Right lobe of liver (tissue), 6 donors: Measurements from ENCODE around the gene LIMCH1. TPM values are rescaled to one million over a fixed set of nuclear protein-coding genes. Genes with fewer than 3 reads are reported as not detected.
A peak's percentile ranks its signal among the peaks of the same experiment; 100 is the strongest.

ENCODE experiments used
- ATAC-seq, 4 donors: fragments of 200-7000 bp; cut with Tn5 transposase; one replicate each; pipeline ENCODE4 v1.9.1; 2020; ENCODE audit warnings: mild to moderate bottlenecking in 4 of 4, moderate library complexity in 4 of 4
- DNase-seq, 3 donors: peaks; one replicate each; pipeline ENCODE4 v3.0.0-alpha.2; 2020
- H3K27ac ChIP-seq, 3 donors: fragments of 200-600 bp; one replicate each; pipeline ENCODE4 v1.8.0; 2022
- H3K27me3 ChIP-seq, 2 donors: fragments of 200-600 bp; one replicate each; pipeline ENCODE4 v1.8.0; 2022
- H3K36me3 ChIP-seq, 4 donors: fragments of 200-600 bp; sonication (generic) in 1 of 4; one replicate each; pipeline versions ENCODE4 v1.5.1 to v1.8.0; 2017 to 2022; ENCODE audit warnings: control low read depth in 1 of 4
- H3K4me1 ChIP-seq, 4 donors: fragments of 200-600 bp; sonication (generic) in 1 of 4; one replicate each; pipeline versions ENCODE4 v1.5.1 to v1.8.0; 2017 to 2022; ENCODE audit warnings: control low read depth in 1 of 4
- H3K4me3 ChIP-seq, 3 donors: fragments of 200-600 bp; one replicate each; pipeline ENCODE4 v1.8.0; 2022
- H3K9me3 ChIP-seq, 4 donors: fragments of 200-600 bp; sonication (generic) in 1 of 4; one replicate each; pipeline versions ENCODE4 v1.5.1 to v1.8.0; 2017 to 2022; ENCODE audit warnings: control low read depth in 1 of 4
- POLR2A ChIP-seq: fragments of 450-650 bp; IDR thresholded peaks from one replicate; pipeline ENCODE4 v1.6.1; 2017; ENCODE audit warnings: antibody characterized with exemption, mild to moderate bottlenecking
- WGBS: methylation state at CpG from one replicate; pipeline ENCODE4 v1.1.6; 2018; ENCODE audit warnings: low coverage, low lambda C conversion rate; ENCODE audit not compliant: insufficient coverage; ENCODE audit errors: missing lambda C conversion rate; 5-methylcytosine and 5-hydroxymethylcytosine counted together
- intact Hi-C, 2 donors: fragments of 100-400 bp; cut with DNase I; formaldehyde crosslinking; loops; one replicate each; pipeline versions ENCODE4 v1.11.2 to v1.14.1; 2022
- total RNA-seq, 6 experiments: library from RNA; depleted of rRNA in 2 of 6; stranded (reverse); fragments of >200 nt in 2 of 6; fragmentation: NEBNext Ultra II Directional in 3 of 6; extraction: Animal tissue kit (Norgen Biotek cat#: 25700) in 3 of 6; gene quantifications; one replicate each; pipeline versions ENCODE4 v1.1.0 to v1.2.4, GENCODE V29; 2016 to 2023
- TF ChIP-seq, protein P1 (sequence below), 4 donors: fragments of 200-600 bp in 3 of 4; fragments of 450-650 bp in 1 of 4; IDR thresholded peaks; one replicate each; pipeline versions ENCODE4 v1.5.1 to v1.8.0; 2016 to 2022; ENCODE audit warnings: antibody characterized with exemption in 4 of 4, mild to moderate bottlenecking in 2 of 4
- donor health status: DM: no; HTN: yes; CAD: no.
- donor health status: DM: no; HTN: no; CAD: no.
- donor health status: DM: no; HTN: no; CAD: no.
- donor health status: DM: no; HTN: yes; CAD: no.
- donor health status: DM: no; HTN: yes; CAD: no.

LIMCH1 gene
- total RNA-seq, 6 experiments from 2014 or later = 8.3 to 26.9 (median 12.9) TPM

DNA sequence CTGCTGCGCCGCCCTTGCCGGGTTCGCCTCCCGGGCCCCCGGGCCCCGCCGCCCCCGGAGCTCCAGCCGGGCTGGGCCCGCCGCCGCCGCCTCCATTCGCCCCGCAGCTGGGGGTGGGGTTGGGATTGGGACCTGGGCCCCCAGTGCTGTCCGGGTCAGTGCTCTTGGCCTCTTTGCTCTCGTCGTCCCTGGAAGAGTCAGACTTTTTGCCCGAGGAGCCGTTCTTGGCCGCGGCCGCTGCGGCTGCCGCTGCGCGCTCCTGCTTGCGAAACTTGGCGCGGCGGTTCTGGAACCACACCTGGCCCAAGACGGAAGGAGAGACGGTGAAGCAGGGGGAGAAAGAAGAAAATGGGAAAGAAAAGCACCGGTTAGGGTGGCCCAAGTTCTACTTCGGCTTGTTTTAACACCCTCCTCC lies 208.1 kb downstream of the LIMCH1 start:
- WGBS = 0% methylated on average over 2 of the region's 36 CpGs
- intact Hi-C loops = no loop called here
- DNase-seq (no peak), ATAC-seq (no peak)
- Histone ChIP-seq H3K27me3 (peaks cover 18 to 52% of the 10 kb centered on the region in 2 donors), H3K36me3 (no peaks in the 10 kb centered on the region), H3K4me1 (no peaks in the 10 kb centered on the region), H3K9me3 (no peaks in the 10 kb centered on the region), H3K4me3 (no peak overlapping the region), H3K27ac (no peak overlapping the region)
- no peak for TF ChIP-seq POLR2A
- TF ChIP-seq, protein P1, sequence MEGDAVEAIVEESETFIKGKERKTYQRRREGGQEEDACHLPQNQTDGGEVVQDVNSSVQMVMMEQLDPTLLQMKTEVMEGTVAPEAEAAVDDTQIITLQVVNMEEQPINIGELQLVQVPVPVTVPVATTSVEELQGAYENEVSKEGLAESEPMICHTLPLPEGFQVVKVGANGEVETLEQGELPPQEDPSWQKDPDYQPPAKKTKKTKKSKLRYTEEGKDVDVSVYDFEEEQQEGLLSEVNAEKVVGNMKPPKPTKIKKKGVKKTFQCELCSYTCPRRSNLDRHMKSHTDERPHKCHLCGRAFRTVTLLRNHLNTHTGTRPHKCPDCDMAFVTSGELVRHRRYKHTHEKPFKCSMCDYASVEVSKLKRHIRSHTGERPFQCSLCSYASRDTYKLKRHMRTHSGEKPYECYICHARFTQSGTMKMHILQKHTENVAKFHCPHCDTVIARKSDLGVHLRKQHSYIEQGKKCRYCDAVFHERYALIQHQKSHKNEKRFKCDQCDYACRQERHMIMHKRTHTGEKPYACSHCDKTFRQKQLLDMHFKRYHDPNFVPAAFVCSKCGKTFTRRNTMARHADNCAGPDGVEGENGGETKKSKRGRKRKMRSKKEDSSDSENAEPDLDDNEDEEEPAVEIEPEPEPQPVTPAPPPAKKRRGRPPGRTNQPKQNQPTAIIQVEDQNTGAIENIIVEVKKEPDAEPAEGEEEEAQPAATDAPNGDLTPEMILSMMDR (IDR thresholded peaks at IDR 0.05) = no peak

DNA sequence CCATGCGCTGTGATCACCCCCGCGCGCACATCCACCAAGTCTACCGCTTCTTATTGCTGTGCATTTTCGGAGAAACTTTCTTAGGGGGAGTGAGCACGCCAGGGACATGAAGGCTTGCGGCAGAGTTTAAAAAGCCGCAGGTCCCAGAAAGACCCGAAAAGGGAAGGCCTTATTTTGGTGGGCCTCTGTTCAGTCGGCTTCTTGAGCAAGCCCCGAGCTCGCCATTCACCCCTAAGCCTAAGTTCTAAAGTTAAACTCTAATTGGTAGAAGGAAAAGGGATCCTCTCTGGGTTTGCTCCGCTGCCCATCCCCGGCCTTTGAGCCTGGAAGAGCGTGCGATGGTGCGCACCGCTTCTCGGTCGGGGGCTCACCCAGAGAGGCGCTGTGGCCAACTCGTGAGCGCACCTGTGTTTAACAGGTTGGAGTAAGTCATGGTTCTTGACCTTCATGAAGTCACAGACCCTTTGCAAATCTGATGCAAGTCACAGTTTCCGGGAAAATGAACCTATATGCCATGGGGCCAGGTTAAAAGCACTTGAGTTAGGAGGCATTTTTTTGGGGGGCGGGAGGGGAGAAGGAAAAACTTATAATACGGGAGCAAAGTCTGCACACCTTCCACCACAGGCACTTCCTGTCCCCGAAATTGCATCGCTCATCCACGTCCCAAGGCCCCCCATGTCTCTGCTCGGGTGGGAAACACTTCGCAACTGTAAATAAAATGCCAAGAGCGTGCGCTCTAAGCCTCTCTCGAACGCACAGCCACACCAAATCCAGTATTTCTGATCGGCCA lies 208.7 kb downstream of the LIMCH1 start:
- Histone ChIP-seq H3K4me1 (no peaks in the 10 kb centered on the region), H3K4me3 (no peak overlapping the region), H3K27me3 (peaks cover 18 to 53% of the 10 kb centered on the region in 2 donors), H3K9me3 (no peaks in the 10 kb centered on the region), H3K36me3 (no peaks in the 10 kb centered on the region), H3K27ac (no peak overlapping the region)
- no peak for ATAC-seq
- TF ChIP-seq, protein P1 (IDR thresholded peaks at IDR 0.05) = no peak
- TF ChIP-seq POLR2A = no peak
- DNase-seq = no peak
- WGBS = 4% methylated on average over 13 of the region's 37 CpGs
- intact Hi-C loops = no loop called here

DNA sequence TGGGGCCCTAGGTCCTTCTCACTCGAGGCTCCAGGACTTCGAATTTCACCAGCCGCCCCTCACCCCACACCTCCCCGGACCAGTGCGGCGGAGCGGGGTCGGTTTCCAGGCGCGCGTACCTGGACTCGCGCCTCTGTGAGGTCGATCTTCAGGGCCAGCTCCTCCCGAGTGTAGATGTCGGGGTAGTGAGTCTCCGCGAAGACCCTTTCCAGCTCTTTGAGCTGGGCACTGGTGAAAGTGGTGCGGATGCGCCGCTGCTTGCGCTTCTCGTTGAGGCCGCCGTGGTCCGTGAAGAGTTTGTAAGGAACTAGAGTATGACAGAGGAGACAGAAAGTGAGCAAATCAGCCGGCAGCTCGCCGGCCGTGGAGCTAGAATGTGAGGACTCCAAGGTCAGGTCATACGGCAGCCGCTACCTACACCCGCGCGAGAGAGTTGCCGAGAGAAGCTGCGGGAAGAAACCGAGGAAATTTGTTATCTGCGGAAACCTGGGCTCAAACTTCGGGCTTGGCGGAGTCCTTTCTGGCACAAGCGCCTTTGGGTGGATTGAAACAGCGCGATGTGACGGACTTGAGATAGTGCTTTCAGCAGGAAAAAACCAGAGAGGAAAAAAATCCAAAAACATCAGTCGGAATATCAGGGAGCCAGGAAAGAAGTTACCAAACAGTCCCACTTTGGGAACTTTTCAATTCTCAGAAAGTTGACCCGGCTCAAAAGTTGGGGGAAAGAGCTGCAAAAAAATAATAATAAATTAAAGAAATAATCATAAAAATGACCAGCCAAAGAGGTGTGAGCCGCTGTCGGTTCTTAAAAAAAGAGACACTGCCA lies 209.5 kb downstream of the LIMCH1 start:
- ATAC-seq = peak in 1 of 4 donors; percentile 10

DNA sequence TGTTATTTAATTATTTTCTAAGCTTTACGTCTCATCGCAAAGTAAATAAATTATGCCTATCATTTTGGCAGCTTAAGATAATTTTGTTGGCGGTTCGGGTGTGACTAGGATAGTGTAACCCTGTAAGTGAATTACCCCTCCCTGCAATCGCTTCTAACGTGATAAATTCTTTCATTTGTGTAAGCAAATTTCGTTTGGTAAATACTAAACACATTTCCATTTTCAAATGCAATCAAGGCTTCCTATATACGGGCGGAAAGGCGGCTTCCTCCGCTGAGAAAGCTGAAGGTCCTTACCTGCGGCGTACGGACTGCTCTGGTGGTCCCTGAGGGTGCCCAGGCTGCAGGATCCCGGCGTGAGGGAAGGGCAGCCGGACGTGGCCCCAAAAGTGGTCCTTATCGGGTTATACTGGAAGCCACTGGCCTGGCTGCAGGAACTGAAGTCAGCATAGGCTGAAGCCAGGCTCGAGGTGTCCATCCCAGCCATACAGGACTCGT lies 210.2 kb downstream of the LIMCH1 start:
- Histone ChIP-seq H3K27me3 (peaks cover 18 to 53% of the 10 kb centered on the region in 2 donors), H3K9me3 (no peaks in the 10 kb centered on the region), H3K27ac (no peak overlapping the region), H3K36me3 (no peaks in the 10 kb centered on the region), H3K4me1 (no peaks in the 10 kb centered on the region), H3K4me3 (no peak overlapping the region)
- ATAC-seq = no peak
- 8% methylated on average over 16 of the region's 21 CpGs for WGBS
- TF ChIP-seq, protein P1 (IDR thresholded peaks at IDR 0.05) = no peak
- no peak for TF ChIP-seq POLR2A
- intact Hi-C loops = no loop called here
- DNase-seq = no peak

More for the DNA sequence above, 209.5 kb downstream of the LIMCH1 start:
- H3K27ac ChIP-seq = no peak overlapping the region
- WGBS = 2% methylated on average over 27 of the region's 49 CpGs
- no peak overlapping the region for H3K4me3 ChIP-seq
- intact Hi-C loops = no loop called here
- no peak for TF ChIP-seq POLR2A
- TF ChIP-seq, protein P1 (IDR thresholded peaks at IDR 0.05) = no peak
- H3K9me3 ChIP-seq = no peaks in the 10 kb centered on the region
- no peaks in the 10 kb centered on the region for H3K4me1 ChIP-seq
- no peak for DNase-seq
- peaks cover 18 to 53% of the 10 kb centered on the region in 2 donors for H3K27me3 ChIP-seq
- H3K36me3 ChIP-seq = no peaks in the 10 kb centered on the region
